Eye (tissue), 1 donor: ENCODE data around the gene GIT2.
"Not testable (repeated sequence)": the region's sequence is repeated elsewhere in the genome, so short reads cannot be mapped to it uniquely, and the experiment has no call there.

ENCODE experiments used
- DNase-seq: peaks from one replicate; pipeline ENCODE4 v3.0.0-alpha.2; 2015

The GIT2 gene

GRCh38 chr12:109995686-109996482, at the start of gene GIT2:
Gene GIT2, minus strand, starts transcription at chr12:109996368. Its CDS starts 144 bp downstream, at chr12:109996224.
- DNase-seq, result peak; percentile 96

GRCh38 chr12:110042264-110042663, 46.1 kb upstream of the GIT2 start:
- DNase-seq, result no peak

- no peak for DNase-seq
Observed at GRCh38 chr12:110039085-110039807, 43.1 kb upstream of the GIT2 start.

- DNase-seq, result no peak
Observed at GRCh38 chr12:110038741-110039084, 42.5 kb upstream of the GIT2 start.

GRCh38 chr12:110037315-110037714, 41.1 kb upstream of the GIT2 start:
- DNase-seq, result no peak

GRCh38 chr12:110035534-110036104, 39.5 kb upstream of the GIT2 start:
- DNase-seq, result no peak

GRCh38 chr12:110033888-110034287, 37.7 kb upstream of the GIT2 start:
- no peak for DNase-seq

GRCh38 chr12:110029290-110029815, 33.2 kb upstream of the GIT2 start:
- DNase-seq, result no peak

- DNase-seq, result no peak
Observed at GRCh38 chr12:110028323-110028722, 32.2 kb upstream of the GIT2 start.

GRCh38 chr12:110024051-110024450, 27.9 kb upstream of the GIT2 start:
- peak; percentile 13 for DNase-seq

- peak; percentile 47 for DNase-seq
Observed at GRCh38 chr12:110023059-110023980, 27.2 kb upstream of the GIT2 start.

- DNase-seq, result no peak
Observed at GRCh38 chr12:110020956-110021355, 24.8 kb upstream of the GIT2 start.

- no peak for DNase-seq
Observed at GRCh38 chr12:110015132-110015531, 19.0 kb upstream of the GIT2 start.

GRCh38 chr12:110012659-110013058, 16.5 kb upstream of the GIT2 start:
- DNase-seq, result no peak

GRCh38 chr12:110012137-110012536, 16.0 kb upstream of the GIT2 start:
- no peak for DNase-seq

- DNase-seq, result no peak
Observed at GRCh38 chr12:110010853-110011723, 14.9 kb upstream of the GIT2 start.

GRCh38 chr12:110008681-110009398, 12.7 kb upstream of the GIT2 start:
- not testable (repeated sequence) for DNase-seq

- DNase-seq, result no peak
Observed at GRCh38 chr12:110007881-110008280, 11.7 kb upstream of the GIT2 start.

- DNase-seq, result no peak
Observed at GRCh38 chr12:110006115-110006514, 9.9 kb upstream of the GIT2 start.

- no peak for DNase-seq
Observed at GRCh38 chr12:110005319-110005973, 9.3 kb upstream of the GIT2 start.
